Stomach (tissue), 9 donors: ENCODE data around the gene MAK. TPM values are rescaled to one million over a fixed set of nuclear protein-coding genes. Genes with fewer than 3 reads are reported as not detected.
"Not testable (repeated sequence)": the region's sequence is repeated elsewhere in the genome, so short reads cannot be mapped to it uniquely, and the experiment has no call there.

Experiments
- DNase-seq, 2 donors: peaks; one replicate each; pipeline versions ENCODE4 v3.0.0 to v3.0.0-alpha.2; 2013 to 2019
- H3K27ac ChIP-seq, 5 donors: fragments of 200-600 bp in 4 of 5; sonication (generic) in 4 of 5; one replicate each; pipeline ENCODE4 v1.5.1; 2013 to 2019; ENCODE audit warnings: mild to moderate bottlenecking in 1 of 5, moderate library complexity in 1 of 5
- H3K27me3 ChIP-seq, 3 donors: fragments of 200-600 bp; sonication (generic); one replicate each; pipeline ENCODE4 v1.5.1; 2017 to 2019; ENCODE audit warnings: mixed run types in 1 of 3
- H3K36me3 ChIP-seq, 4 donors: fragments of 200-600 bp; sonication (generic); 1 replicate in 3 of 4; 2 replicates in 1 of 4; pipeline ENCODE4 v1.5.1; 2016 to 2019
- H3K4me1 ChIP-seq, 4 donors: fragments of 200-600 bp; sonication (generic); one replicate each; pipeline ENCODE4 v1.5.1; 2016 to 2019
- H3K4me3 ChIP-seq, 4 donors: fragments of 200-600 bp; sonication (generic) in 3 of 4; one replicate each; pipeline ENCODE4 v1.5.1; 2016 to 2019; ENCODE audit warnings: mild to moderate bottlenecking in 1 of 4
- H3K9me3 ChIP-seq, 4 donors: fragments of 200-600 bp; sonication (generic); one replicate each; pipeline ENCODE4 v1.5.1; 2016 to 2019
- CTCF ChIP-seq, 7 experiments: fragments of 450-650 bp in 4 of 7; fragments of 200-600 bp in 3 of 7; sonication (generic) in 3 of 7; IDR thresholded peaks; one replicate each; pipeline ENCODE4 v1.5.1; 2016 to 2019; ENCODE audit warnings: antibody characterized with exemption in 7 of 7, control low read depth in 2 of 7, mild to moderate bottlenecking in 1 of 7
- EP300 ChIP-seq: sonication (generic); formaldehyde crosslinking; IDR thresholded peaks from one replicate; pipeline ENCODE4 v1.6.1; 2017; ENCODE audit warnings: antibody characterized with exemption
- POLR2A ChIP-seq, 4 donors: fragments of 450-650 bp; IDR thresholded peaks; one replicate each; pipeline ENCODE4 v1.6.1; 2016; ENCODE audit warnings: antibody characterized with exemption in 4 of 4, control low read depth in 2 of 4, mild to moderate bottlenecking in 1 of 4, moderate library complexity in 1 of 4
- POLR2AphosphoS5 ChIP-seq, 3 donors: sonication (generic); formaldehyde crosslinking; IDR thresholded peaks; one replicate each; pipeline ENCODE4 v1.6.1; 2016; ENCODE audit warnings: antibody characterized with exemption in 3 of 3
- WGBS, 5 donors: extraction: QIAGEN DNeasy Blood & Tissue Kit in 3 of 5; methylation state at CpG; one replicate each; pipeline versions ENCODE4 v1.1.5 to v1.1.7; 2013 to 2018; 5-methylcytosine and 5-hydroxymethylcytosine counted together
- intact Hi-C: fragments of 100-400 bp; cut with DNase I; formaldehyde crosslinking; loops from one replicate; pipeline ENCODE4 v1.15.1; 2023; ENCODE audit warnings: low total_unique reads
- polyA plus RNA-seq, 3 donors: library from polyadenylated mRNA; stranded (reverse); fragments of 200-250 nt; gene quantifications; one replicate each; pipeline ENCODE4 v1.2.3, GENCODE V29; 2013
- total RNA-seq, 5 donors: library from RNA; depleted of rRNA; stranded (reverse); fragments of >200 nt; gene quantifications; one replicate each; pipeline versions ENCODE4 v1.1.0 to v1.2.3, GENCODE V29; 2014 to 2016
- donor health status: healthy with polysubstance abuse.
- donor health status: Bipolar disorder and iron deficiency.
- donor health status: healthy.

The MAK gene
- total and polyA plus RNA-seq, 8 donors, result 0.05 to 1.0 (median 0.06) TPM; not detected in 5

GRCh38 chr6:10756085-10756484, 82.3 kb downstream of the MAK start:
- Histone ChIP-seq H3K27ac (no peak overlapping the region), H3K4me1 (peaks cover 0 to 25% (median 8%) of the 10 kb centered on the region in 4 donors), H3K27me3 (no peaks in the 10 kb centered on the region), H3K36me3 (peaks cover 20 to 94% (median 86%) of the 10 kb centered on the region in 4 donors), H3K4me3 (no peak overlapping the region), H3K9me3 (no peaks in the 10 kb centered on the region)
- DNase-seq, result no peak
- 76 to 90% (median 85%) methylated on average over 1 of the region's 1 CpG for WGBS, 5 donors
- intact Hi-C loops, result no loop called here
- TF ChIP-seq POLR2AphosphoS5 (IDR thresholded peaks at IDR 0.05), result no peak
- no peak for TF ChIP-seq POLR2A (IDR thresholded peaks at IDR 0.05)
- no peak for TF ChIP-seq CTCF (IDR thresholded peaks at IDR 0.05)
- no peak for TF ChIP-seq EP300

- WGBS, 5 donors, result 58 to 88% (median 73%) methylated on average over 4 to 5 of the region's 5 CpGs
- H3K27me3 ChIP-seq, intact Hi-C loops: not testable (repeated sequence)
Observed at GRCh38 chr6:10751757-10752156, 86.6 kb downstream of the MAK start.

GRCh38 chr6:10750568-10750967, 87.8 kb downstream of the MAK start:
- H3K9me3 ChIP-seq, DNase-seq, H3K27me3 ChIP-seq, intact Hi-C loops, H3K27ac ChIP-seq, H3K4me3 ChIP-seq: not testable (repeated sequence)
- Histone ChIP-seq H3K36me3 (peaks cover 17 to 64% (median 58%) of the 10 kb centered on the region in 4 donors), H3K4me1 (peaks cover 27 to 47% (median 35%) of the 10 kb centered on the region in 4 donors)
- 64 to 82% (median 71%) methylated on average over 6 of the region's 6 CpGs for WGBS, 5 donors

More at GRCh38 chr6:10751757-10752156, 86.6 kb downstream of the MAK start:
- H3K9me3 ChIP-seq, H3K27ac ChIP-seq, DNase-seq, H3K4me3 ChIP-seq: not testable (repeated sequence)
- Histone ChIP-seq H3K36me3 (peaks cover 17 to 75% (median 70%) of the 10 kb centered on the region in 4 donors), H3K4me1 (peaks cover 25 to 45% (median 31%) of the 10 kb centered on the region in 4 donors)

- WGBS, 5 donors, result 10 to 35% (median 27%) methylated on average over 2 of the region's 2 CpGs
- H3K27ac ChIP-seq, result no peak overlapping the region
- no peak for TF ChIP-seq POLR2A (IDR thresholded peaks at IDR 0.05)
- no peak for TF ChIP-seq POLR2AphosphoS5 (IDR thresholded peaks at IDR 0.05)
- no peak for TF ChIP-seq EP300
- TF ChIP-seq CTCF (IDR thresholded peaks at IDR 0.05), result no peak
- H3K27me3 ChIP-seq, result no peaks in the 10 kb centered on the region
- peaks cover 17 to 55% (median 50%) of the 10 kb centered on the region in 4 donors for H3K36me3 ChIP-seq
- no peaks in the 10 kb centered on the region for H3K9me3 ChIP-seq
- no peak overlapping the region for H3K4me3 ChIP-seq
- H3K4me1 ChIP-seq, result peaks cover 27 to 47% (median 35%) of the 10 kb centered on the region in 4 donors
- peak in 1 of 2 donors; percentile 20 for DNase-seq
- intact Hi-C loops, result no loop called here
Observed at GRCh38 chr6:10749734-10750133, 88.6 kb downstream of the MAK start.

- intact Hi-C loops, result no loop called here
- H3K27me3 ChIP-seq, result no peaks in the 10 kb centered on the region
- H3K27ac ChIP-seq, result peak within 1 kb of the TSS; percentile 76 to 92 (median 90)
- peak within 1 kb of the TSS; percentile 60 to 75 (median 70) for H3K4me3 ChIP-seq
- H3K9me3 ChIP-seq, result no peaks in the 10 kb centered on the region
- peaks cover 10 to 36% (median 33%) of the 10 kb centered on the region in 4 donors for H3K36me3 ChIP-seq
- no peak for TF ChIP-seq CTCF (IDR thresholded peaks at IDR 0.05)
- TF ChIP-seq EP300, result no peak
- TF ChIP-seq POLR2A (IDR thresholded peaks at IDR 0.05), result peak in 1 of 4 donors; percentile 56
- peak; percentile 95 to 99 (median 97) for TF ChIP-seq POLR2AphosphoS5 (IDR thresholded peaks at IDR 0.05)
- peak; percentile 100 for DNase-seq
- peaks cover 27 to 47% (median 35%) of the 10 kb centered on the region in 4 donors for H3K4me1 ChIP-seq
- 1% methylated on average over 23 to 52 of the region's 52 CpGs for WGBS, 5 donors
Observed at GRCh38 chr6:10747251-10747972, 90.9 kb downstream of the MAK start, which contains the start of gene TMEM14B. TMEM14B (plus strand) TSS chr6:10747805; CDS start chr6:10749246, 1,441 bp downstream.
